K562 (cell line): ENCODE measurements around the gene CPED1. TPM values are rescaled to one million over a fixed set of nuclear protein-coding genes. Genes with fewer than 3 reads are reported as not detected.

Experiments used
- E4F1 ChIP-seq: fragments of 250-450 bp; sonication (Bioruptor Pico); IDR thresholded peaks from 2 replicates; pipeline ENCODE4 v1.5.0; 2021; ENCODE audit warnings: mild to moderate bottlenecking, borderline replicate concordance
- FOXO4 ChIP-seq: fragments of 450-650 bp; formaldehyde crosslinking; IDR thresholded peaks from 2 replicates; pipeline ENCODE4 v1.4.0; 2020; ENCODE audit warnings: mild to moderate bottlenecking, moderate library complexity
- MAZ ChIP-seq, 2 experiments: fragments of 450-650 bp in 1 of 2; sonication (generic) in 1 of 2; formaldehyde crosslinking; IDR thresholded peaks in 1 of 2; conservative IDR thresholded peaks in 1 of 2; 2 replicates each; pipeline versions ENCODE4 v1.4.0 to v1.5.0; 2020; ENCODE audit warnings: mild to moderate bottlenecking in 1 of 2, missing genetic modification reagents in 1 of 2
- NR2C2 ChIP-seq, 2 experiments: fragments of 200-800 bp in 1 of 2; sonication (Bioruptor generic) in 1 of 2; sonication (generic) in 1 of 2; formaldehyde crosslinking in 1 of 2; IDR thresholded peaks; 2 replicates each; pipeline versions ENCODE4 v1.6.1 to v1.8.0; 2016 to 2022; ENCODE audit warnings: mild to moderate bottlenecking in 1 of 2, missing compliant biosample characterization in 1 of 2, missing genetic modification characterization in 1 of 2, missing genetic modification reagents in 1 of 2
- NRF1 ChIP-seq, 2 experiments: fragments of 450-650 bp; IDR thresholded peaks in 1 of 2; conservative IDR thresholded peaks in 1 of 2; 2 replicates each; pipeline ENCODE4 v1.6.1; 2014; ENCODE audit warnings: mild to moderate bottlenecking in 2 of 2
- PCBP1 ChIP-seq: fragments of 200-400 bp; formaldehyde crosslinking; IDR thresholded peaks from 2 replicates; pipeline ENCODE4 v1.6.1; 2018; ENCODE audit warnings: mild to moderate bottlenecking, low read depth, low read length; ENCODE audit not compliant: poor library complexity, severe bottlenecking
- POLR2H ChIP-seq: IDR thresholded peaks from 2 replicates; pipeline ENCODE4 v1.6.1; 2016; ENCODE audit warnings: missing genetic modification characterization, low read depth, mild to moderate bottlenecking, control low read depth, missing compliant biosample characterization, moderate library complexity
- PREB ChIP-seq: sonication (generic); formaldehyde crosslinking; IDR thresholded peaks from 2 replicates; pipeline ENCODE4 v1.8.1; 2023; ENCODE audit warnings: mild to moderate bottlenecking, missing genetic modification reagents
- PTTG1 ChIP-seq: fragments of 450-650 bp; IDR thresholded peaks from 2 replicates; pipeline ENCODE4 v1.6.1; 2016; ENCODE audit warnings: low read depth, mild to moderate bottlenecking, missing genetic modification characterization, missing compliant biosample characterization
- SMAD4 ChIP-seq: fragments of 250-450 bp; sonication (Bioruptor Pico); conservative IDR thresholded peaks from 2 replicates; pipeline ENCODE4 v1.8.0; 2021; ENCODE audit warnings: inconsistent platforms, mild to moderate bottlenecking, moderate library complexity
- ZNF318 ChIP-seq, 2 experiments: fragments of 450-650 bp; IDR thresholded peaks; 2 replicates each; pipeline ENCODE4 v1.6.1; 2016; ENCODE audit warnings: mild to moderate bottlenecking in 2 of 2, borderline replicate concordance in 1 of 2, low read depth in 1 of 2, moderate library complexity in 1 of 2
- ZNF707 ChIP-seq: fragments of 250-450 bp; sonication (Bioruptor Pico); conservative IDR thresholded peaks from 2 replicates; pipeline ENCODE4 v1.8.0; 2022; ENCODE audit warnings: inconsistent platforms, mild to moderate bottlenecking, moderate library complexity
- polyA plus RNA-seq, 8 experiments: library from polyadenylated mRNA; depleted of rRNA in 4 of 8; stranded (reverse) in 5 of 8; unstranded in 3 of 8; fragments of >200 nt; fragmentation: Nextera tagmentation in 2 of 8; fragmentation: Illumina TruSeq in 1 of 8; extraction: Ambion mirVana in 2 of 8; extraction: Trizol in 1 of 8; gene quantifications; 2 replicates each; pipeline versions ENCODE4 v1.2.1 to v1.2.3, GENCODE V29; 2011 to 2014; ENCODE audit warnings: inconsistent platforms in 1 of 8, missing spikeins in 1 of 8
- total RNA-seq, 7 experiments: library from RNA; depleted of rRNA in 6 of 7; stranded (reverse); fragments of >200 nt in 6 of 7; fragmentation: Illumina TruSeq in 2 of 7; extraction: Trizol in 2 of 7; gene quantifications; 2 replicates each; pipeline versions ENCODE4 v1.2.1 to v1.2.3, GENCODE V29; 2011 to 2021; ENCODE audit warnings: low replicate concordance in 1 of 7

CPED1 gene
- total and polyA plus RNA-seq, 9 of the 15 experiments (the other 6 are each of a cell fraction or from before 2014, with no cell fraction given): 195 to 393 (median 290) TPM

- TF ChIP-seq ZNF318 (IDR thresholded peaks at IDR 0.05; ENCODE audit: borderline replicate concordance in 1 of 2, low read depth in 1 of 2) (no peak), NRF1 (conservative IDR thresholded peaks at IDR 0.05 in 1 of 2, IDR thresholded peaks at IDR 0.05 in 1 of 2) (0 out of 4 replicates have a peak, but pooled peaks of 1 of the 2 experiments have one; percentile 36), PCBP1 (no peak), NR2C2 (CRISPR knock-in tag; IDR thresholded peaks at IDR 0.05) (no peak), NR2C2 (tag; IDR thresholded peaks at IDR 0.05) (0 out of 2 replicates have a peak, but pooled peaks have one; percentile 36), MAZ (CRISPR knock-in tag; conservative IDR thresholded peaks at IDR 0.05 in 1 of 2, IDR thresholded peaks at IDR 0.05 in 1 of 2) (0 out of 4 replicates have a peak, but pooled peaks have one; percentile 10 to 11), E4F1 (CRISPR knock-in tag) (no peak), FOXO4 (CRISPR knock-in tag) (no peak), SMAD4 (CRISPR knock-in tag) (peak; percentile 83), PREB (CRISPR knock-in tag) (no peak), POLR2H (tag) (0 out of 2 replicates have a peak, but pooled peaks have one; percentile 1), ZNF707 (no peak), PTTG1 (no peak)
These were observed 18.3 kb downstream of the CPED1 start (continued) for GRCh38 chr7:121006711-121007315.
